D721Med (cell line): ENCODE measurements around the gene ERMAP.

Source experiments
- DNase-seq: peaks from one replicate; pipeline ENCODE4 v3.0.0; 2011; ENCODE audit warnings: low spot score; ENCODE audit not compliant: insufficient read length
- FAIRE-seq: peaks from 2 replicates; lab custom pipeline; 2011; peaks lifted over from hg19 to GRCh38; lab: Jason Lieb, UNC
- TF ChIP-seq, protein P1 (sequence below): IDR thresholded peaks from 2 replicates; pipeline ENCODE4 v1.5.1; 2012; ENCODE audit warnings: mild to moderate bottlenecking, control low read depth; ENCODE audit not compliant: insufficient read depth; ENCODE audit errors: missing control alignments

ERMAP gene

DNA sequence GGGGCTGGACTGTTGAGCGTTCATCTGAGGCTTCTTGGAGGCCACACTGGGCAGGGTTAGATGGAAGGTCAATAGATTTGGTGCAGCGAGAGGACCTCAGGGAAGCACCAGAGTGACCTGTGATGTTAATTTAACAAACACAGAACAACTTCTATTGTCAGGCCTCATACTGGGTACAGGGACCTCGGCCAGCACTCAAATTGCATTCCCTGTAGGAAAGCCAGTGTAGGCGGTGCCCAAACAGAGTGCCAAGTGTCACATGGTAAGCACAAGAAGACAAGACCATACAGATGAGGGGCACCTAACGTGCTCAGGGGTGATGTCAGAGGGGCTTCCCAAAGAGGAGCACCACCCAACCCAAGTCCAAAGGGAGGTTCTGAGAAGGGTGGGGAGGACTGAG is 30.8 kb upstream of the ERMAP start:
- FAIRE-seq (no peak), DNase-seq (no peak)

DNA sequence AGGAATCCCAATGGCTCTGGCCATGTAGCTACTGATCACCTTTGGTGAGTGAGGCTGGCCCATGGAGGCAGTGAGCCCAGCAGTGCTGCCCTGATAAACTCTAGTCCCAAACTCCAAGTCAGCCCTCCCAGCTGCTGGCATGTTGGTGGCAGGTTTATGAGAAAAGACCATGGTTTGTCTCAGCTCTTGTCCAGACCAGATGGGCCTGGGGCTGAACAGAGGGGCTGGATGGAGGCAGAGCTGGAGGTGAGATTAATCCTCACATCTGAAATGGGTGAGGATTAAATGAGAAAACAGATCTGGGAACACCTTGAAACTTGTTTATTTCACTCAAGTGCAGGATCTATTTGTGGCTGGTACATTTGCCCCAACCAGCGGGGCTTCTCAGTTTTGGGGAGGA is 28.9 kb upstream of the ERMAP start:
- TF ChIP-seq, protein P1, sequence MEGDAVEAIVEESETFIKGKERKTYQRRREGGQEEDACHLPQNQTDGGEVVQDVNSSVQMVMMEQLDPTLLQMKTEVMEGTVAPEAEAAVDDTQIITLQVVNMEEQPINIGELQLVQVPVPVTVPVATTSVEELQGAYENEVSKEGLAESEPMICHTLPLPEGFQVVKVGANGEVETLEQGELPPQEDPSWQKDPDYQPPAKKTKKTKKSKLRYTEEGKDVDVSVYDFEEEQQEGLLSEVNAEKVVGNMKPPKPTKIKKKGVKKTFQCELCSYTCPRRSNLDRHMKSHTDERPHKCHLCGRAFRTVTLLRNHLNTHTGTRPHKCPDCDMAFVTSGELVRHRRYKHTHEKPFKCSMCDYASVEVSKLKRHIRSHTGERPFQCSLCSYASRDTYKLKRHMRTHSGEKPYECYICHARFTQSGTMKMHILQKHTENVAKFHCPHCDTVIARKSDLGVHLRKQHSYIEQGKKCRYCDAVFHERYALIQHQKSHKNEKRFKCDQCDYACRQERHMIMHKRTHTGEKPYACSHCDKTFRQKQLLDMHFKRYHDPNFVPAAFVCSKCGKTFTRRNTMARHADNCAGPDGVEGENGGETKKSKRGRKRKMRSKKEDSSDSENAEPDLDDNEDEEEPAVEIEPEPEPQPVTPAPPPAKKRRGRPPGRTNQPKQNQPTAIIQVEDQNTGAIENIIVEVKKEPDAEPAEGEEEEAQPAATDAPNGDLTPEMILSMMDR: no peak
- no peak for DNase-seq
- no peak for FAIRE-seq

More for the DNA sequence above, 30.8 kb upstream of the ERMAP start:
- TF ChIP-seq, protein P1: no peak

DNA sequence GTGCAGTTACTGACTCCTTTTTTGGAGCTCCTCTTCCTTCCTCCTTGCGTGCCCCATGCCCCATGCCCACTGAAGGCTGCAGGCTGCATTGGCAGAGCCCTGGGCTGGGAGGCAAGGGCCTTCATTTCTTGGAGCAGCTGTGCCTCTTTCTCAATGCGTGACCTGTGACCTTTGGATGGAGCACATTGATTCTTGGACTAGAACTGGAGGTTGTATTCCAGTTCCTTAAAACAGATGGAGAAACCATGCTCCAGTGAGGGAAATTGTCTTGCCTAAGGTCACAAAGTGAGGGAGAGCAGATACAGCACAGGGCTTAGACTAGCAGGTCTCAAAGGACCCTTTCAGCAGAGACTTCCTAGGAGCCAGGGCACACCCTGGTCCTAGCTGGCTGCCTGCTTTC is 23.1 kb upstream of the ERMAP start:
- TF ChIP-seq, protein P1: no peak
- DNase-seq: no peak
- no peak for FAIRE-seq

DNA sequence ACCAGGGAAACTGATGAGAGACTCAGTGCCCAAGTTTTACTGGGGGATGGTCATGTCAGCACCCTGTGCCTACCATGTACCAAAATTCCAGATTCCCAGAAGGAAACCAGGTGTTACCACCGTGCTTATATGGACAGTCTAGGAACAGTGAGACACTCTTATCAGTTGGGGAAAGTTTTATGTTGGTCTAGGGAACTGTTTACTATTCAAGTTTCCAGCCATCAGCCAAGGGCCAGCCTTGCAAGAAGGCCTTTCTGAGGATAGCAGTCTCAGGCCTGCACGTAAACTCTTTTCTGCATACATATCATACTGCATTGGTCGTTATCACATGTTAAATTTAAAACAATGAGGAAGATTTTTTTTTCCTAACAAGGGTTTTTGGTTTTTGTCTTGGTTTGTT is 19.5 kb upstream of the ERMAP start:
- FAIRE-seq (no peak), DNase-seq (no peak)
- TF ChIP-seq, protein P1: no peak

DNA sequence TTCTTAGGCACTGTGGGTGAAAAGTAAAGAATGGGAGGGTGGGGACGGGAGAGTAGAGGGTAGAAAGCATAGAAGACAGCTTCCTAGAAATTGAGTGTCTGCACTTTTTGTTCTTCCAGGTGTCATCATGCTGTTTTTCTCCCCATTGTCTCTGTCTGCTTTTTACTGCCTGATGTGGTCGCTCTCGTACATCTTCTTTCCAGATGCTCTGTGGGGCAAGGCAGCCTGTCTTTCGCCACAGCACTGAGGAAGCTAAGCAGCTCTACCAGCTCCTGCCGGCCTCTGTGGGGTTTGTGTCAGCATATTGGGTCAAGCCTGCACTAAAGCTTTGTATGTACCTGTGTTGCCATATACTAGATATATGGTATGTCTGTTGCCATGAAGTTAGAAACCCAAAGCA is 18.9 kb upstream of the ERMAP start:
- DNase-seq (no peak), FAIRE-seq (no peak)
- TF ChIP-seq, protein P1: no peak

DNA sequence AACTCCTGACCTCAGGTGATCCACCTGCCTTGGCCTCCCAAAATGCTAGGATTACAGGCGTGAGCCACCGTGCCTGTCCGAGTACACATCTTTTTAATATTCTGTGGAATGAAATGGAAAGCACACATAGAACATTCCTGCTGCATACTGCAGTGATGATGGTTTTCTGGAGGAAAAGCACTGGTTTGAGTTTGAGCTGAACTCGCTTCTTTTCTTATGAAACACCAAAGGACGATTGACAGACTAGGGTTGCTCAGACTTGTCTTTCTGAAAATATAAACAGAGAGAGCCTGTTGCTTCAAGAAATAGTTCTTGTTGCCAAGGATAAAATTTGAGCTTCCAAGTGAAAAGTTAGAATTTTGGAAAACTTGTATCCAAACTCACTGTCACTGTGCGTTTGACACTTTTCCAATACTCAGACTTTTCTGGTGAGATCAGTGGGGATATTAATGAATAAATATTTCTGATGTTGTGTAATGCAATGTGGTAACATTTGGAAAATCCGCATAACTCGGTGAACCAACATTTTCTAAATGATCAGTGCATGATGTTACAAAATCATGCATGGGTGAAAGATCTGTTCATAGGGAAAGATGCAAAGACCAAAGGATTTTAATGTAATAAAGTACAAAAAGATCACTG is 15.0 kb upstream of the ERMAP start:
- DNase-seq: no peak
- FAIRE-seq: no peak
- TF ChIP-seq, protein P1: no peak

DNA sequence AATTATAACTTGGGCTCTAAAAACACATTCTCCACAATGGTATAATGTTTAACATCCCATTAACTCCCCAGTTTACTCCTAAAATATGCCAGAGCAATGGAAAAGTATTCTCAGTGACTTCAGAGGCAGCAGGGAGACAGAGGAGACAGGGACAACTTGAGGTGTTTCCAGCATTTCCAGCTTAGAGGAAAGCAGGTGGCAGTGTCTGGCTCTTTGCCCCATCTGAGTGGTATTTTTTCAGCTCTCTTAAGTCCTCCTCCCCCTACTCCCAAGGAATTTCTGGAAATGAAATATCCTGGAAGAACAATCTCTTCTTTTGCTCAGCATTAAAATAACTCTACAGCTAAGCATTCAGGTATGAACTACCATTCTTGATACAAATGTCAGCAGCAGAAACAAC is 10.8 kb upstream of the ERMAP start:
- DNase-seq (no peak), FAIRE-seq (no peak)
- TF ChIP-seq, protein P1: no peak
